Measurements from ENCODE around the gene PHRF1.
A peak's percentile ranks its signal among the peaks of the same experiment; 100 is the strongest.

The PHRF1 gene

GRCh38 chr11:590997-591396, 14.7 kb downstream of the PHRF1 start:
- Histone ChIP-seq H3K4me1 (ENCODE audit: control insufficient read depth, insufficient read depth, low read length) (no peaks in the 10 kb centered on the region), H3K27me3 (ENCODE audit: control insufficient read depth, insufficient read depth, low read length) (no peaks in the 10 kb centered on the region), H3K27ac (ENCODE audit: low read depth, low read length) (no peak overlapping the region), H3K36me3 (ENCODE audit: control insufficient read depth, insufficient read depth, low read length) (peaks cover 41% of the 10 kb centered on the region), H3K9ac (ENCODE audit: low read length) (no peak overlapping the region), H3K4me3 (ENCODE audit: low read length) (no peak overlapping the region)

- no peak overlapping the region for H3K9ac ChIP-seq (ENCODE audit: low read length)
- H3K4me1 ChIP-seq (ENCODE audit: control insufficient read depth, insufficient read depth, low read length): no peaks in the 10 kb centered on the region
- H3K27ac ChIP-seq (ENCODE audit: low read depth, low read length): no peak overlapping the region
- peaks cover 45% of the 10 kb centered on the region for H3K36me3 ChIP-seq (ENCODE audit: control insufficient read depth, insufficient read depth, low read length)
- H3K27me3 ChIP-seq (ENCODE audit: control insufficient read depth, insufficient read depth, low read length): no peaks in the 10 kb centered on the region
- no peak overlapping the region for H3K4me3 ChIP-seq (ENCODE audit: low read length)
Observed at GRCh38 chr11:592501-592900, 16.2 kb downstream of the PHRF1 start.

- Histone ChIP-seq H3K4me3 (ENCODE audit: low read length) (no peak overlapping the region), H3K4me1 (ENCODE audit: control insufficient read depth, insufficient read depth, low read length) (no peaks in the 10 kb centered on the region), H3K27ac (ENCODE audit: low read depth, low read length) (no peak overlapping the region), H3K9ac (ENCODE audit: low read length) (no peak overlapping the region), H3K27me3 (ENCODE audit: control insufficient read depth, insufficient read depth, low read length) (no peaks in the 10 kb centered on the region), H3K36me3 (ENCODE audit: control insufficient read depth, insufficient read depth, low read length) (peaks cover 47% of the 10 kb centered on the region)
Observed at GRCh38 chr11:592918-593317, 16.6 kb downstream of the PHRF1 start.

DNA sequence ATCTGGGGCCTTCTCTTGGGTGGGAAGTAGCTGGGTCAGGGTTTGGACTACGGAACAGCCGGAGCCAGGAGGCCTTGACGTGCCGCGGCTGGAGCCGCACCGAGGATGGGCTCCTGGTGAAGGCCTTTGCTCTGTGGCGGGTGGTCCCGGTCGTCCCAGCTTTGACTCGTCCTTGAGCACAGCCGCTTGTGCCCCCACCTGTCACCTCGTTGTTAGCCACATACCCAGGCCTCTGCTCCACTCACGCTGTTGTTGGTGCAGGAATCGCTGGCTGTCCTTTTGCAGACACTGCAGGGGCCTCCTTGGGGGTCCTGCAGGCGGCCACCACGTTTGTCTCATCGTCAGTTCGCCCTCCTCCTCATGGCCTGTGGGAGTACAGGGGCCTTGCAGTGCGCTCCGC, 17.1 kb downstream of the PHRF1 start:
- H3K27ac ChIP-seq (ENCODE audit: low read depth, low read length): no peak overlapping the region
- no peak overlapping the region for H3K4me3 ChIP-seq (ENCODE audit: low read length)
- H3K36me3 ChIP-seq (ENCODE audit: control insufficient read depth, insufficient read depth, low read length): peaks cover 51% of the 10 kb centered on the region
- no peaks in the 10 kb centered on the region for H3K4me1 ChIP-seq (ENCODE audit: control insufficient read depth, insufficient read depth, low read length)
- no peak overlapping the region for H3K9ac ChIP-seq (ENCODE audit: low read length)
- H3K27me3 ChIP-seq (ENCODE audit: control insufficient read depth, insufficient read depth, low read length): no peaks in the 10 kb centered on the region

- Histone ChIP-seq H3K27ac (ENCODE audit: low read depth, low read length) (no peak overlapping the region), H3K27me3 (ENCODE audit: control insufficient read depth, insufficient read depth, low read length) (no peaks in the 10 kb centered on the region), H3K4me1 (ENCODE audit: control insufficient read depth, insufficient read depth, low read length) (no peaks in the 10 kb centered on the region), H3K4me3 (ENCODE audit: low read length) (no peak overlapping the region), H3K9ac (ENCODE audit: low read length) (no peak overlapping the region), H3K36me3 (ENCODE audit: control insufficient read depth, insufficient read depth, low read length) (peaks cover 54% of the 10 kb centered on the region)
Observed at GRCh38 chr11:595400-595799, 19.1 kb downstream of the PHRF1 start.

GRCh38 chr11:596374-596773, 20.1 kb downstream of the PHRF1 start:
- Histone ChIP-seq H3K36me3 (ENCODE audit: control insufficient read depth, insufficient read depth, low read length) (peaks cover 52% of the 10 kb centered on the region), H3K4me3 (ENCODE audit: low read length) (no peak overlapping the region), H3K27me3 (ENCODE audit: control insufficient read depth, insufficient read depth, low read length) (no peaks in the 10 kb centered on the region), H3K27ac (ENCODE audit: low read depth, low read length) (no peak overlapping the region), H3K9ac (ENCODE audit: low read length) (no peak overlapping the region), H3K4me1 (ENCODE audit: control insufficient read depth, insufficient read depth, low read length) (no peaks in the 10 kb centered on the region)

GRCh38 chr11:597166-597725, 21.0 kb downstream of the PHRF1 start:
- Histone ChIP-seq H3K27me3 (ENCODE audit: control insufficient read depth, insufficient read depth, low read length) (no peaks in the 10 kb centered on the region), H3K36me3 (ENCODE audit: control insufficient read depth, insufficient read depth, low read length) (peaks cover 54% of the 10 kb centered on the region), H3K9ac (ENCODE audit: low read length) (no peak overlapping the region), H3K4me1 (ENCODE audit: control insufficient read depth, insufficient read depth, low read length) (no peaks in the 10 kb centered on the region), H3K4me3 (ENCODE audit: low read length) (no peak overlapping the region), H3K27ac (ENCODE audit: low read depth, low read length) (no peak overlapping the region)

- Histone ChIP-seq H3K4me1 (ENCODE audit: control insufficient read depth, insufficient read depth, low read length) (no peaks in the 10 kb centered on the region), H3K36me3 (ENCODE audit: control insufficient read depth, insufficient read depth, low read length) (peaks cover 48% of the 10 kb centered on the region), H3K27me3 (ENCODE audit: control insufficient read depth, insufficient read depth, low read length) (no peaks in the 10 kb centered on the region), H3K27ac (ENCODE audit: low read depth, low read length) (no peak overlapping the region), H3K9ac (ENCODE audit: low read length) (no peak overlapping the region), H3K4me3 (ENCODE audit: low read length) (no peak overlapping the region)
Observed at GRCh38 chr11:598005-598680, 21.9 kb downstream of the PHRF1 start.

- no peaks in the 10 kb centered on the region for H3K4me1 ChIP-seq (ENCODE audit: control insufficient read depth, insufficient read depth, low read length)
- H3K9ac ChIP-seq (ENCODE audit: low read length): no peak overlapping the region
- H3K4me3 ChIP-seq (ENCODE audit: low read length): no peak overlapping the region
- H3K36me3 ChIP-seq (ENCODE audit: control insufficient read depth, insufficient read depth, low read length): peaks cover 53% of the 10 kb centered on the region
- H3K27me3 ChIP-seq (ENCODE audit: control insufficient read depth, insufficient read depth, low read length): no peaks in the 10 kb centered on the region
- no peak overlapping the region for H3K27ac ChIP-seq (ENCODE audit: low read depth, low read length)
Observed at GRCh38 chr11:601573-602245, 25.4 kb downstream of the PHRF1 start.

DNA sequence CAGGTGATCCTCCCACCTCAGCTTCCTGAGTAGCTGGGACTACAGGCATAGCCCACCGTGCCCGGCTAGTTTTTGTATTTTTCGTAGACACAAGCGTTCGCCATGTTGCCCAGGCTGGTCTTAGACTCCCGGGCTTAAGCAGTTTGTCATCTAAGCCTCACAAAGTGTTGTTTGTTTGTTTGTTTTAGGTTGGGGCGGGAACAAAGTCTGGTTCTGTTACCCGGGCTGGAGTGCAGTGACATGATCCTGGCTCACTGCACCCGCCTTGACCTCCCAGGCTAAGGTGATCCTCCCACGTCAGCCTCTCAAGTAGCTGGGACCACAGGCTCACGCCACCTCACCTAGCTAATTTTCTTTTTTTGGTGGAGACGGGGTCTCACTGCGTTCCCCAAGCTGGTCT, 26.9 kb downstream of the PHRF1 start:
- peaks cover 46% of the 10 kb centered on the region for H3K36me3 ChIP-seq (ENCODE audit: control insufficient read depth, insufficient read depth, low read length)

GRCh38 chr11:605286-606129, 29.2 kb downstream of the PHRF1 start:
- Histone ChIP-seq H3K4me1 (ENCODE audit: control insufficient read depth, insufficient read depth, low read length) (no peaks in the 10 kb centered on the region), H3K27me3 (ENCODE audit: control insufficient read depth, insufficient read depth, low read length) (no peaks in the 10 kb centered on the region), H3K36me3 (ENCODE audit: control insufficient read depth, insufficient read depth, low read length) (peaks cover 54% of the 10 kb centered on the region), H3K9ac (ENCODE audit: low read length) (no peak overlapping the region), H3K4me3 (ENCODE audit: low read length) (no peak overlapping the region), H3K27ac (ENCODE audit: low read depth, low read length) (peak overlapping the region; percentile 55)

More for the DNA sequence above, 26.9 kb downstream of the PHRF1 start:
- Histone ChIP-seq H3K27ac (ENCODE audit: low read depth, low read length) (no peak overlapping the region), H3K27me3 (ENCODE audit: control insufficient read depth, insufficient read depth, low read length) (no peaks in the 10 kb centered on the region), H3K4me3 (ENCODE audit: low read length) (no peak overlapping the region), H3K4me1 (ENCODE audit: control insufficient read depth, insufficient read depth, low read length) (no peaks in the 10 kb centered on the region), H3K9ac (ENCODE audit: low read length) (no peak overlapping the region)

GRCh38 chr11:606245-606644, 30.0 kb downstream of the PHRF1 start:
- no peaks in the 10 kb centered on the region for H3K4me1 ChIP-seq (ENCODE audit: control insufficient read depth, insufficient read depth, low read length)
- H3K27me3 ChIP-seq (ENCODE audit: control insufficient read depth, insufficient read depth, low read length): no peaks in the 10 kb centered on the region
- H3K9ac ChIP-seq (ENCODE audit: low read length): no peak overlapping the region
- peaks cover 58% of the 10 kb centered on the region for H3K36me3 ChIP-seq (ENCODE audit: control insufficient read depth, insufficient read depth, low read length)
- H3K27ac ChIP-seq (ENCODE audit: low read depth, low read length): peak overlapping the region; percentile 55
- H3K4me3 ChIP-seq (ENCODE audit: low read length): no peak overlapping the region

Data from rectal smooth muscle tissue (tissue), 1 donor.